ENCODE data around the gene RAB7B. TPM values are rescaled to one million over a fixed set of nuclear protein-coding genes. Genes with fewer than 3 reads are reported as not detected.

RAB7B gene
- total and polyA plus RNA-seq, 2 of the 13 experiments (the other 11 are each of a cell fraction or from before 2014, with no cell fraction given) = 0.05 to 0.46 TPM

GRCh38 chr1:206011057-206011456 is 7.9 kb upstream of the RAB7B start (continued):
- TF ChIP-seq, protein P1, sequence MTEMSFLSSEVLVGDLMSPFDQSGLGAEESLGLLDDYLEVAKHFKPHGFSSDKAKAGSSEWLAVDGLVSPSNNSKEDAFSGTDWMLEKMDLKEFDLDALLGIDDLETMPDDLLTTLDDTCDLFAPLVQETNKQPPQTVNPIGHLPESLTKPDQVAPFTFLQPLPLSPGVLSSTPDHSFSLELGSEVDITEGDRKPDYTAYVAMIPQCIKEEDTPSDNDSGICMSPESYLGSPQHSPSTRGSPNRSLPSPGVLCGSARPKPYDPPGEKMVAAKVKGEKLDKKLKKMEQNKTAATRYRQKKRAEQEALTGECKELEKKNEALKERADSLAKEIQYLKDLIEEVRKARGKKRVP (CRISPR knock-in tag; IDR thresholded peaks at IDR 0.05) = no peak
- TF ChIP-seq AGO2 (optimal IDR thresholded peaks at IDR 0.05; ENCODE audit: low read depth, low read length) (no peak), ZBTB34 (CRISPR knock-in tag; IDR thresholded peaks at IDR 0.05) (no peak)

DNA sequence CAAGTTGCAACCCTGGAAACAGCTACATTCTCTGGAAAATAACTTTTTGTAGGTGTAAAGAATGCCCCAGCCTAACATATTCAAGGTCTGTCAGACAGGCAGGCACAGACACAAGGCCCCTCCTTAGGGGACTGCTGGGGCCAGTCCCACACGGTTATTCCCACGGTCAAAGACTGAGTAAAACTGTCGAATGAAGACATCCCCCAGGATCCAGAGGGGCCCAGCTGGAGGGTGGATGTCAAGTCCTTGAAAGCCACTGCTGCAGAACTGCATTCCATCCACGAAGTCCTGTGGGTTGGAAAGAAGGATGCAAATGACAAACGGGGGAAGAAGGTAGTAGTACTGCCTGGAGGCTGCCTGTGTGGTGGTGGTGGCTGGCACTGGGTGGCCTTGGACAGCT is 6.9 kb upstream of the RAB7B start:
- ChIA-PET POLR2A (no interaction called here), CTCF (ENCODE audit: low intra/inter-chr PET ratio, low total read pairs) (no interaction called here)
- FAIRE-seq = no peak
- H3K4me1 ChIP-seq (ENCODE audit: insufficient read depth, low read length) = peaks cover 11% of the 10 kb centered on the region; the same call in 1 of the 2 replicates
- no peak overlapping the region for H3K27ac ChIP-seq (ENCODE audit: extremely low read length, insufficient read depth, low read length)
- no peaks in the 10 kb centered on the region for H3K79me2 ChIP-seq (ENCODE audit: insufficient read depth, low read length)
- in situ Hi-C loops (cut with HindIII; ENCODE audit: extremely low pct_ligation_motif_present, low pct_unique_long_range_greater_than_20kb) = no loop called here
- no TSS peak for BruUV-seq (replicated peaks)
- 4% methylated on average over 5 of the region's 5 CpGs for WGBS (ENCODE audit: low lambda C conversion rate)
- no peak for DNase-seq (ENCODE audit: low spot score)
- intact Hi-C loops (cut with micrococcal nuclease; ENCODE audit: unreplicated experiment) = no loop called here
- H3K9me3 ChIP-seq (ENCODE audit: low read length) = no peaks in the 10 kb centered on the region
- no peak for ATAC-seq
- no peak overlapping the region for H3K4me3 ChIP-seq (replicated peaks in 1 of 3; ENCODE audit: insufficient read depth in 1 of 3, low read depth in 2 of 3, low read length in 3 of 3)
- H3K27me3 ChIP-seq (ENCODE audit: control insufficient read depth in 1 of 2, insufficient read depth in 2 of 2, low read length in 2 of 2) = peaks cover 0 to 8% of the 10 kb centered on the region in 2 experiments; a peak in 2 of 5 replicates
- H3K36me3 ChIP-seq (replicated peaks in 1 of 2; ENCODE audit: control insufficient read depth in 1 of 2, insufficient read depth in 2 of 2, low read length in 2 of 2) = no peaks in the 10 kb centered on the region
- H3K4me2 ChIP-seq (ENCODE audit: low read depth, low read length) = no peak overlapping the region
- H4K20me1 ChIP-seq (ENCODE audit: insufficient read depth, low read length) = no peaks in the 10 kb centered on the region
- H2AFZ ChIP-seq (ENCODE audit: low read length) = no peak overlapping the region
- no peak overlapping the region for H3K9ac ChIP-seq (ENCODE audit: insufficient read depth, low read depth, low read length)
- TF ChIP-seq NFIB (CRISPR knock-in tag; IDR thresholded peaks at IDR 0.05; ENCODE audit: borderline replicate concordance) = no peak
- no peak for TF ChIP-seq TCF7L2 (IDR thresholded peaks at IDR 0.05; ENCODE audit: low read depth, low read length)
- TF ChIP-seq RFX5 (IDR thresholded peaks at IDR 0.05; ENCODE audit: low read depth, low read length) = no peak
- TF ChIP-seq, protein P2, sequence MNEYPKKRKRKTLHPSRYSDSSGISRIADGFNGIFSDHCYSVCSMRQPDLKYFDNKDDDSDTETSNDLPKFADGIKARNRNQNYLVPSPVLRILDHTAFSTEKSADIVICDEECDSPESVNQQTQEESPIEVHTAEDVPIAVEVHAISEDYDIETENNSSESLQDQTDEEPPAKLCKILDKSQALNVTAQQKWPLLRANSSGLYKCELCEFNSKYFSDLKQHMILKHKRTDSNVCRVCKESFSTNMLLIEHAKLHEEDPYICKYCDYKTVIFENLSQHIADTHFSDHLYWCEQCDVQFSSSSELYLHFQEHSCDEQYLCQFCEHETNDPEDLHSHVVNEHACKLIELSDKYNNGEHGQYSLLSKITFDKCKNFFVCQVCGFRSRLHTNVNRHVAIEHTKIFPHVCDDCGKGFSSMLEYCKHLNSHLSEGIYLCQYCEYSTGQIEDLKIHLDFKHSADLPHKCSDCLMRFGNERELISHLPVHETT (CRISPR knock-in tag; conservative IDR thresholded peaks at IDR 0.05) = no peak
- no peak for TF ChIP-seq BHLHE40 (IDR thresholded peaks at IDR 0.05; ENCODE audit: low read length)
- no peak for TF ChIP-seq ZNF761 (CRISPR knock-in tag; conservative IDR thresholded peaks at IDR 0.05)
- TF ChIP-seq, protein P3, sequence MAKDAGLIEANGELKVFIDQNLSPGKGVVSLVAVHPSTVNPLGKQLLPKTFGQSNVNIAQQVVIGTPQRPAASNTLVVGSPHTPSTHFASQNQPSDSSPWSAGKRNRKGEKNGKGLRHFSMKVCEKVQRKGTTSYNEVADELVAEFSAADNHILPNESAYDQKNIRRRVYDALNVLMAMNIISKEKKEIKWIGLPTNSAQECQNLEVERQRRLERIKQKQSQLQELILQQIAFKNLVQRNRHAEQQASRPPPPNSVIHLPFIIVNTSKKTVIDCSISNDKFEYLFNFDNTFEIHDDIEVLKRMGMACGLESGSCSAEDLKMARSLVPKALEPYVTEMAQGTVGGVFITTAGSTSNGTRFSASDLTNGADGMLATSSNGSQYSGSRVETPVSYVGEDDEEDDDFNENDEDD (CRISPR knock-in tag; IDR thresholded peaks at IDR 0.05; ENCODE audit: borderline replicate concordance) = no peak
- TF ChIP-seq ZNF543 (CRISPR knock-in tag; IDR thresholded peaks at IDR 0.05) = no peak
- TF ChIP-seq ZNF574 (CRISPR knock-in tag; IDR thresholded peaks at IDR 0.05) = no peak
- TF ChIP-seq ZNF552 (CRISPR knock-in tag; IDR thresholded peaks at IDR 0.05; ENCODE audit: borderline replicate concordance) = no peak
- TF ChIP-seq ZNF598 (CRISPR knock-in tag; IDR thresholded peaks at IDR 0.05; ENCODE audit: borderline replicate concordance) = no peak
